Measurements from ENCODE around the gene LAIR2. TPM values are rescaled to one million over a fixed set of nuclear protein-coding genes. Genes with fewer than 3 reads are reported as not detected.

LAIR2 gene
- total and polyA plus RNA-seq, 2 experiments from 2014 or later: not detected

GRCh38 chr19:54480051-54480450, 22.6 kb upstream of the LAIR2 start (continued):
- TF ChIP-seq ZNF462 (CRISPR knock-in tag; IDR thresholded peaks at IDR 0.05) (no peak), ZNF114 (CRISPR knock-in tag; IDR thresholded peaks at IDR 0.05) (no peak), CREB1 (CRISPR knock-in tag; IDR thresholded peaks at IDR 0.05; ENCODE audit: low read depth) (no peak), CTCF (conservative IDR thresholded peaks at IDR 0.05; ENCODE audit: low read depth in 2 of 2) (no peak)

GRCh38 chr19:54481326-54481930, 21.2 kb upstream of the LAIR2 start:
- H3K36me3 ChIP-seq (ENCODE audit: insufficient read depth): no peaks in the 10 kb centered on the region
- H4K20me1 ChIP-seq (replicated peaks; ENCODE audit: insufficient read depth): no peaks in the 10 kb centered on the region
- ATAC-seq: peak; percentile 83
- peaks cover 9% of the 10 kb centered on the region for H3K27me3 Mint-ChIP-seq (ENCODE audit: insufficient read depth, low read depth, poor library complexity)
- no peak overlapping the region for H3K27ac Mint-ChIP-seq
- no peak overlapping the region for H3K27ac ChIP-seq (ENCODE audit: low read depth)
- no peaks in the 10 kb centered on the region for H3K9me2 ChIP-seq (ENCODE audit: insufficient read depth)
- no peaks in the 10 kb centered on the region for H3F3A ChIP-seq (replicated peaks; ENCODE audit: low read depth)
- peaks cover 7% of the 10 kb centered on the region; the same call in 1 of the 3 replicates for H3K4me1 Mint-ChIP-seq
- no peak overlapping the region for H3K4me3 Mint-ChIP-seq
- no peaks in the 10 kb centered on the region for H3K27me3 ChIP-seq (ENCODE audit: insufficient read depth)
- TF ChIP-seq REST (IDR thresholded peaks at IDR 0.05; ENCODE audit: unreplicated experiment) (no peak), CTCF (conservative IDR thresholded peaks at IDR 0.05; ENCODE audit: low read depth in 2 of 2) (peak; percentile 82 to 90)
- no peak overlapping the region for H3K4me3 ChIP-seq
- H2AFZ ChIP-seq: no peak overlapping the region
- peaks cover 35% of the 10 kb centered on the region for H3K9me3 Mint-ChIP-seq
- H3K79me2 ChIP-seq (replicated peaks; ENCODE audit: insufficient read depth): no peaks in the 10 kb centered on the region
- no peaks in the 10 kb centered on the region for H3K4me1 ChIP-seq (ENCODE audit: insufficient read depth)
- DNase-seq (ENCODE audit: low spot score): peak; percentile 95
- H3K4me2 ChIP-seq: no peak overlapping the region
- H3K36me3 Mint-ChIP-seq (ENCODE audit: low read depth): peaks cover 6% of the 10 kb centered on the region; the same call in 1 of the 3 replicates
